Iris pigment epithelial cell (primary cell): ENCODE measurements around the gene ENOX2.

Experiments used
- DNase-seq: peaks from one replicate; pipeline ENCODE4 v3.0.0-alpha.2; 2011; ENCODE audit warnings: low read depth

Gene ENOX2

DNA sequence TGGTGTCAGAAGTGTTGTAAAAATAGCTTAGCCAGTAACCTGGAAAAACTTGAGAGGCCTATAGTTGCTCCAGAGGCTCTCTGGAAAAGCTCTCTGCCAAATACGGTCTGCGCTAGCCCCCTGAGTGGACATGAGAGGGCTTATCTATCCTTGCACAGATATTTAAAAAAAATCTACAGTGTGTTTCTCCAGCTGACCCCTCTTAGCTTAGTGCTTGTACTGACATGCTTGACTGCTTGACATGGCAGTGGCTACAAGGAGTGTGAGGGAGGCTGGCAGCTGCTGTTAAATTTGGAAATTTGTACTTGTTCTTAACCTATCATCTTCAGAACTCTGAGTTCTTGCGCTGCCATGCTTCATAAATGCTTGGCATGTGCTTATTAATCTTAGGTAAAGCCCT is 272.0 kb downstream of the ENOX2 start:
- DNase-seq = no peak

DNA sequence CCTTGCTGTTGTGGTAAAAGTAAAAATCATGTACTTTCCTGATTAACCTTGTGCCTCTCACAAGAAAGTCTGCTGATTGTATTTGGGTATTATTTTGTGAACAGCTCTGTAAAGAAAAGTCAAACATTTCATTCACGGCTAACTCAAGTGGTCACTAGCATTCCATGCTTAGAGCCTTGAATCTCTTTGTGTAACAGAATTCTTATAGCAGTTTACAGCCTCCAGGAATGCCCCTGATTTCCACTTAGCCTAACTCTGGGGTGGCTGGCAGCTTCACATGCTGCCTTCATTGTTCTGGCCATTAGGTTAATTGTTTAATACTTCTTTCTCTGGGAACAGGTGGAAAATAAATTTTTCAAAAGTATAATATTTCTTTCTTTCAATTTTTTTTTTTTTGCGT is 274.5 kb downstream of the ENOX2 start:
- DNase-seq = no peak

DNA sequence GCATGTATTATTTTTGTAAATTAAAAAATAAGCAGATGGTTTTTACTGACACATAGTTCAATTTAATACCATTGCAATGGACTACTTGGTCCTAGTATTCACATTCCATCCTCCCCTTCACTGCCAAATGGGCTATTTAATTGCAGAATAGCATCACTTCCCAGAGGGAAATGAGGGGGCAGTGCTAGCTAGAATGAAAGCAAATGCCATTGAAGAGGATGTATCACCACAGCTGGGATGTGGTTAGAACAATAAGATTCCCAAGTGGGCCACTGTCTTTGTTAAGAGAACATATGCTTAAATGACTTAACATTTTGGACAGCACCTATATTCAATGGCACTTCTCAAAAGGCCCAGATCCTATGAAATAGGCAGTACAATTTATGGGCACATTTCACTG is 276.5 kb downstream of the ENOX2 start:
- DNase-seq = peak; percentile 4

DNA sequence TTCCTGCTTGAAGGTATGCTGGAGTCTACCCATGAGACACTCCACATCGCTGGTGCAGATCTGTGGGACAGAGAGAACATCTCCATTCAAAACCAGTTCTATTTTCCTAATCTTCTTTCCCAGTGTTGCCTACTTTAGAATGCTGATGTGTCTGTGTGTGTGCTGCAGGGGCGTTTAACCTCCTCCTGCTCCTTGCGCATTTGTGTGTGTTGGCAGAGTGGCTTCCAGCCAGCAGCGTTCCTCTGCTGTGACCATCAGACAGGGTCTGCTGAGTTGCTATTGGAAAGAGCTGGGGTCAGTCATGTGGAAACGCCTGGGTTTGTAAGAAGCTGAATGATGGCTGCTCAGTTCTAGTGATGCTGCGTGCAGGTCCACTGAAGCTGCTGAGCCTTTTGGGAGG is 277.6 kb downstream of the ENOX2 start:
- DNase-seq = peak; percentile 8

DNA sequence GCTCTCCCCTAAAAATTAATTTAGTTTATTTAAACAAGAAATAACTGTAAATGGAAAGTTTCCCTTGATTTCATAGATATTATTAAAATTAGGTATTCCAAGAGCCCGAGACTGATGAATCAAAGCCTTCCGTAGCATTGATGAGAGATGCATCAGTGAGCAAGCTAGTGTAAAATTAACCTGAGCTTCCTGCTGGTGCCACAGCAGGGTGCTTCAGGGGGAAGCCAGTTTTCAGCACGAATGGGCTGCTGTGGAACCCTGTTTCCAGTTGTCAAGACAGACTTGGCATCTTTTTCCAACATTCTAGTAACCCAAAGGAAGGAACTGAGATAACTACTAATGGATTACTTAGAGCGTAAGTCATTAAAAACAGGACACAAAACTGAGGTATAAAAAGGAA is 279.5 kb downstream of the ENOX2 start:
- DNase-seq = no peak

DNA sequence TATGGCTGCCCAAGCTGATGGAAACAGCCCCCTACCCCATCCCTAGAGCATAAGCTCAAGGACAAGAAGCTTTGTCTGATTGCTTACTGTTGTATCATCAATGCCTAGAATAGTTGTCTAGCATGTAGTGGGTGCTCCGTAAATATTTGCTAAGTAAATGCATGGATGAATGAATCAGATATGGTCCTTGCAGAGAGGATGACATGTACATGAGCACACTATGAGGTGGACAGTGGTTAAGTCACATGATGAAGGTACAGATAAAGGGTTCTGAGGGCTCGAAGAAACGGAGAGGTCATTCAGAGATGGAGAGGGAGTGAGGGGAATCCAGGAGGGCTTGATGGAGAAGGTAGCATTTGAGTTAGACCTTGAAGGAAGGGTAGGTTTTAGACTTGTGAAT is 287.1 kb downstream of the ENOX2 start:
- no peak for DNase-seq

DNA sequence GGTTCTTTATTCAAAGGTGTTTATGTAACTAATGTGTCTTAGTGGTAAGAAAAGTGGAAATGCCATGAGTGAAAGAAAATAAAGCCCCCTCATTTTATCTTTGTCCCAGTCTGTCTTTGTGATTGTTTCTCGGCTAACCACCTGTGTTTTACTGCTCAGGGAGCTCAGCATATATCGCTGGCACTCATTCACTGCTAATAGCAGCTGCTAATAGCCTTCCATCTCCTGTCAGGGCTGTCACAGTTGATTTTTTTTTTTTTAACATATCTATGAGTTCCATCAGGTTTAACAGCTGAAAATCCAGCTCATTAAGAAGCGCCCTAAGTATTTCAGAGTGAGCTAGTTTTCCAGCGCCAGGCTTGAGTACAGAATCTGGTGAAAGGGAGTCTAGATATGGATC is 295.6 kb downstream of the ENOX2 start:
- no peak for DNase-seq

DNA sequence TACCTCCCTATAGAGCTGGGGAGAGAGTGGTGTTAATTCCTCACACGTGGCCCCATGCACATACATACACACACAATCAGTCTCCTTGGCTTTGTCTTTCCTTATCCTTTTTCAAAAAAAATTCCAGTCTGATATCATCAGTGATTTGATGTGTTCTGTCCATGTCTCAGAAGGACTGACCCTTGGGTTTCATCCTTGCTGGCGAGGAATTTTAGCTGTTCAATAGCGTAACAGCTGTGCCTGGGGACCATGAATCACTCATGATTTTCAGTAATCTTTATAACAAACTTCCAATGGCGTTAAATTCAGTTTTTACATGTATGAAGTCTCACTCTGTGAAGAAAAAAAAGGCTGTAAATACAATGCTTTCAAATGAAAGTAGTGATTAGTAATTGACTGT is 296.6 kb downstream of the ENOX2 start:
- DNase-seq = no peak

DNA sequence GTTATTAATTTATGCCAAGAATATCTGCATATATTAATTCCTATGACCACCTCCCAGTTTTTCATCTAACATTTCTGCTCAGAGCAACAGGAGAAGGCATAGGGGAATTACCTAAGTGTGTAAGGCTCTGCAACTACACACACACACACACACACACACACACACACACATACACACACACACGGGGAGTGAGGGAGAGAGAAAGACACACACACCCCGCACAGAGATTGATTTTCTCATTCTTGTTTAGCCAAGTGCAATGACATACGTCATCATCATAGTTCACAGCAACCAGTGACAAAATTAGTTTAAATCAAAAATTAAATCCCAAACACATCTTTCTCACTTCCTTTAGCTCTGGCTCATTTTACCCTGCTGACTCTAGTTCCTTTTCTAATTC is 298.1 kb downstream of the ENOX2 start:
- DNase-seq = no peak

DNA sequence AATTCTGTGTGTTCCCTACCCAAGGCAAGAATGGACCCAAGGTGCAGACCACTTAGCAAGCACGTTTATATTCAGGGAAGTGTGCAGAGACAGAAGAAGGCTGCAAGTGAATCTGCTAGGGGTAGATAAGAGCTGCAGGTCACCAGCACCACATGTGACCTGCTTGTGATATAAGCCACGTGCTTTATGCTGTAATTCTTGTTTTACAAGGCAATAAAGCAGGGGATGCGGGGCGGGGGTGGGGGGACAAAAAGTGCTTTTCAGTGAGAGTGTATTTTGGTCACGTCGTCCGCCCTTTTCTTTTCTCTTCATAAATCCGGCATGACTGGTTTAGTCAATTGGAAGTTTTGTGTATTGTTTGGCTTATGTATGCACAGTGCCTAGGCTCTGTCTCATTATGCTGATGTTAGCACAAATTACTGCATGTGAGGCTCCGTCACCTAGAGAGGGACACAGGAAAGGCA is 308.5 kb downstream of the ENOX2 start:
- DNase-seq = no peak

DNA sequence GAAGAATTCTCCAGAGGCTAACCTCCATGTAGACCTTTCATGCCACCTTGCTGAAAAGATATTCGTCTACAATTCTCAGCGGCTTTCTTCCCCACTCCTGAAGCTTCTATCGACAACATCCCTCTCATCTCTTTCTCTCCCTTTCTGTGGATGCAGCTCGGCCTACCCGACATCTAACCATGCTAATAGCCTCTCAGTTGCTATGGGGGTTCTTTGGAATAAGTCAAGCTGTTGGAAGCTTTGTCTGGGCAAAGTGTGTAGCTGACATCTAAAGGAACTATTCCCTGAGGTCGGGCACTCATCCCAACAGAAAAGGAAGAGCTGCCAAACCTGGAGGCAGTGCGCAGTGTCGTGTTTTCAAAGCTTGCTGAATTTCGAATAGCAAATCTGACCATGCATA is 309.1 kb downstream of the ENOX2 start:
- DNase-seq = no peak

DNA sequence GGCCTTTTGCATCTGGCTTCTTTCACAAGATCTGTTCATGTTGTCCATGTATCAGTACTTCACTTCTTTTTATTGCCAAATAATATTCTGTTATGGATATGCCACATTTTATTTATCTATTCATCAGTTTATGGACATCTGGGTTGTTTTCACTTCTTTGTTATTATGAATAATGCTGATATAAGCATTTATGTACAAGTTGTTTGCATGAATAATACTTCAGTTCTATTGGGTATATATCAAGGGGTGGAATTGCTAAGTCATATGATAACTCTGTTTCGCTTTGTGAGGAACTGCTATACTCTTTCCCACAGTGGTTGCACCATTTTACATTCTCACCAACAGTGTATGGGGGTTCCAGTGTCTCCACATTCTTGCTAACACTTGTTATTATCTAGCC is 310.8 kb downstream of the ENOX2 start:
- DNase-seq = no peak

DNA sequence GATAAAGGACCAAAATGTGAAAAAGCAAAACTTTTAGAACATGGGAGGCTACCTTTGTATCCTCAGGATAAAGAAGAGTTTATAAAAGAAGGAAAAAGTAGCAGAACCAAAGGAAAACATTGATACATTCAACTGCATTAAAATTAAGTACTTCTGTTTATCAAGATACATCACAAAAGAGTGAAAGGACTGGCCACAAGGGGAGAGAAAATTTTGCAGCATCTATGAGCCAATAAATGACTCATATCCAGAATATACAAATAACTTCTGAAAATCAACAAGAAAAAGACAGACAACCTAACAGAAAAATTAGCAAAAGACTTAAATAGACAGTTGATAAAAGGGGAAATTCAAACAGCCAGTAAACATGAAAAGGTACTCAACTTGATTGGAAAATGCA is 324.1 kb downstream of the ENOX2 start:
- DNase-seq = peak; percentile 14

DNA sequence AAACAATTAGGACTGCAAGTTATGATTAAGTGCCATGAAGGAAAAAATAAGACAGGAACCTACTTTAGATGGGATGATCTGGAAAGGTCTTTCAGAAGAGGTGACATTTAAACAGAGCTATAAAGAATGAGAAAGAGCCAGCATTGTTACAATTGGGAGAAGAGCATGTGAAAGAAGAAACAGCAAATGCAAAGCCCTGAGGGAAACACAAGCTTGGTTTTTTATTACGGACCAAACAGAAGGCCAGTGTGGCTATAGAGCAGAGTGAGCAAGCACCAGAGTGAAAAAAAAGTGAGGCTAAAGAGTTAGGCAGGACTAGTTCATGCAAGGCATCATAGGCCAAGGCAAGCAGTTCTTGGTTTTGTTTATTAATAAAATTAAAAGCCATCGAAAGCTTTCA is 325.6 kb downstream of the ENOX2 start:
- DNase-seq = no peak

DNA sequence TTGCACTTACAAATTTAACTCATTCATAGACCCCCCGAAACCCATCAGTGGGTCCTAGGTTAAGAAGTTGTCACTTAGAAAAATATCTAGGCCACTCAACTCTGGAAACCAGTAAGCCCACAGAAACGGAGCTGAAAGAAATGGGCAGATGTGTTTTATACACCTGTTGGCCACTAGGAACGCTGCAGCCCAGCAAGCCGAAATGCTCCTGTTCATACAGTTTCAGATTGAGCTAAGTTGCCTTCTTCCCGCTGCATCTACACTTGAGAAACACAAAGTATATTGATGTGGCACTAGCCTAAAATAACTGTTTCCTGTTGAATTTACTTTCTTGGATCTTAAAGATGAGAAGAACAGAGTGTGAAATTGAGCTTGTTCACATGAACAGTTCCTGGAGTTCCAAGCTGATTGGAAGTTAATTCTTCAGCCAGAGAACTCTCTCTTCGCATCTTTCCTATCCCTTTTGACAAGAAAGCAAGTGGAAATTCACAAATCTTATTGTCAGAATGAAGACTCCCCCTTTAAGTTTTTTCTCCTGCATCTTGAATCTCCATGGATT is 327.1 kb downstream of the ENOX2 start:
- peak; percentile 55 for DNase-seq
